MV-4-11 (cell line): ENCODE data around the gene CYP27A1.

Source experiments
- DNase-seq: peaks from one replicate; lab custom pipeline; 2025; lab: John Stamatoyannopoulos, UW

CYP27A1 gene

DNA sequence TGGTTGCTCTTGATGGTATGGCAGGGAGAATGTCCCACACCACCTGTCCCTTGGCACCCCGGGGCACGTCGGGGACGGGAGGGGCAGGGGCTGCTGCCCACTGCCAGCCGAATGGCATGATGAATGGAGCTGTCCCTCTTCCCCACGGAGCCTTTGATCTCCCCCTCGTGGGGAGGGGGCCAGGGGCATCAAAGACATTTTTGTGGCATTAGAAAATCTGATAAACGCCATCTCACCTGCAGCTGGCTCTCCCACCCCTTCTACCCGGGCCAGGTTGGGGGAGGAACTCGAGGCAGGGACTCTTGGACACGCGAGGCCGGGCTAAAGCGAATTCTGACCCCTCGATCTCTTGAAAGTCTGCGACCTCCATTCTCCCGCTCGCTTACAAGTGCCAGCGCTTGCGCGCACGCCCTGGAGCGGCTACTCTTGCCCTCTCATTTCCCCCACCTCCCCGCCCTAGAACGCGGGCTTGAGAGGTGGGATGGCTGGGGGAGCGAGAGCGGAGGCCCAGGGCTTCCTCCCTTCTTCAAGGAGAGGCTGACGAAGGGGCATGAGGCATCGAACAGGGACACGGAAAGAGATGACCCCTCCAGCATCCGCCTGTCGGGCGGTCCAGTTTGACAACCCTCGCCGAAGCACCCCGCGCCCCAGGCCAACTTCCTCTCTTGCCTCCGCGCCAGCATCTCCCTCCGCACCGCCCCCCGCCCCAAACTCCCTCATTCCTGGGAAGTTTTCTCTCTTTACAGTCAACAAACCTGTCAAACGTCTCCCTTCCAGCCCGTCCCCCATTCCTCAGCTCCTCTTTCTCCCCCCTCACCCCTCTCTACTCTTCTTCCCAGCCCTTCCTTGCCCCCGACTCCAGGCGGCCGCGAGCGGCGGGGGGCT is 77.0 kb downstream of the CYP27A1 start:
- no peak for DNase-seq

DNA sequence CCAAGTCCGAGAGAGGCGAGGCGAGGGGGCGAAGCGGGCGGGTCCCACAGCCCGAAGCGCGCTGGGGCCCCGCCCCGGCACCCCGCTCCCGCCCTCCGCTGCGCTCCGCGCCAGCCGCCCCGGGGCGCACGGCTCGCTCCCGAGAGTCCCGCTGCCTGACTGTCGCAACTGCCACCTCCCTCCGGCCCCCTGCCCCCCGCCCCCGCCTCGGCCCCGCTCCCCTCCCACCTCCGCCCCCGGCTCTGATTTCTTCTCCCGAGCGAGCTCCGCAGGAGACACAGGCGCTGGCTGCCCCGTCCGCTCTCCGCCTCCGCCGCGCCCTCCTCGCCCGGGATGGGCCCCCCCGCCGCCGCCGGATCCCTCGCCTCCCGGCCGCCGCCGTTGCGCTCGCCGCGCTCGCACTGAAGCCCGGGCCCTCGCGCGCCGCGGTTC is 77.6 kb downstream of the CYP27A1 start, which contains the start of gene WNT6:
Gene WNT6, plus strand, starts transcription at position 250 of the 432 bp plus-strand sequence. CDS start 233 bp downstream, outside the sequence.
- no peak for DNase-seq

DNA sequence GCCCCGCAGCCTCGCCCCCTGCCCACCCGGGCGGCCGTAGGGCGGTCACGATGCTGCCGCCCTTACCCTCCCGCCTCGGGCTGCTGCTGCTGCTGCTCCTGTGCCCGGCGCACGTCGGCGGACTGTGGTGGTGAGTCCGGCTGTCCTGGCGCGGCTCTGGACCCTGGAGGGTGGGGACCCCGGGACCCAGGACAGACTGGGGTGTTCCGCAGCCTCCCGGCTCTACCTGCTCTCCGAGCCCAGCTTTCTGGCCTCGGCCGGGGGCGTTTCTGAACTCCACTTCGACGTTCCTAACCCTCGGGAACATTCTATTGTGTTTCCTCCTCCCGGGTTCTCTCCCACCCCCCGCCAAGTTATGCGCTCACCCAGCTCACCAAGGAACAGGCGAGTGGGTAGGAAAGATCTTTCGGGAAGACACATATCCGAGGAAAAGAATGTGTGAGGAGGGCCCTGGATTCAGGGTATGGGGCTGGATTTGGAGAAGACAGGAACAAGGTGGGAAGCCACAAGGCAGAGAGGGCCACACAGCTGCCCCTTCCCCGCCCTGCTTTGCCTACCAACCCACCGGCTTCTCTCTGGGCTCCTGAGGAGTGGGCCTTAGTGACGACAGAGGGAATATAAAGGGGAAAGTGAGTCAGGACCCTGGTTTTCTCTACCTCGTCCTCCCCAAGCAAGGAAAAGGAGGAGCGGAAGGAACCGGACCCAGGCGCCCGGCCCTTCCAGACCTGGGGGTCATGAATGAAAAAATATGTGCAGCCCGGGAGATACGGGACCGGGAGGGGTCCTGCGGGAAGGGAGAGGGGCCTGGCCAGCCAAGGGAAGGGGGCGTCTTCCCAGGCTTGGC is 78.3 kb downstream of the CYP27A1 start:
- no peak for DNase-seq

- DNase-seq, result peak; percentile 43
Observed at GRCh38 chr2:218860950-218861381, 79.0 kb downstream of the CYP27A1 start.

GRCh38 chr2:218861645-218862318 is 79.8 kb downstream of the CYP27A1 start:
- DNase-seq, result peak; percentile 4

DNA sequence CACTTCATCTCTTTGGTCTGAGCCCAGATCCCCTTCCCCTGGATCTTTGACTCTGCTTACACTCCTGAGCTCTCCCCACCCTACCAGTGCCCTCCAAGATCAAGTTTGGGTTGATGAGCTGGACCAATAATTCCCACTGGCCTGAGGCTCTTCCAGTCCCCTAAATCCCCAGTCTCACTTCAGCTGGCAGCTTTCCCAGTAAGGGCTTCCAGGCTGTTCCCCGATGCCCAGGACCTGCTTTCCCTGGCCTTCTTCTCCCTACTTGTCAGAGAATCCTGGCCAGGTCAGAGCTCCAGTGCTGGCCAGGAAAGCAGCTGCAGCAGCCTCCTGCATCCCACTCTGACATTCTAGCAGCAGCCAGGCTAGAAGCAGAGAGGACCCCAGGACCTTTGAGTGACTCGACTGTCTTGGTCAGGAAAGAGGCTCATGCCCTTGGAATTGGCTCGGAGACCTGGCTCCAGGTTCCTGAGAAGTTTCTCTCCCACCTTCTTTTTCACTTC is 81.1 kb downstream of the CYP27A1 start:
- DNase-seq, result no peak
